GM19372 (cell line): ENCODE measurements around the gene TFB2M.
"Not testable (repeated sequence)": the region's sequence is repeated elsewhere in the genome, so short reads cannot be mapped to it uniquely, and the experiment has no call there.

Experiments used
- ATAC-seq: cut with Tn5 transposase; IDR thresholded peaks from one replicate; pipeline ENCODE4 v1.9.1; 2021; ENCODE audit warnings: mild to moderate bottlenecking, low read depth, moderate library complexity; ENCODE audit not compliant: unreplicated experiment

TFB2M gene

GRCh38 chr1:246583448-246584185 lies 17.6 kb upstream of the TFB2M start:
- no peak for ATAC-seq

GRCh38 chr1:246583056-246583440 lies 17.0 kb upstream of the TFB2M start:
- no peak for ATAC-seq

GRCh38 chr1:246582301-246583055 lies 16.4 kb upstream of the TFB2M start:
- no peak for ATAC-seq

- ATAC-seq = no peak
Measured at GRCh38 chr1:246580497-246581370, 14.7 kb upstream of the TFB2M start.

GRCh38 chr1:246579818-246580217 lies 13.8 kb upstream of the TFB2M start:
- ATAC-seq = no peak

- no peak for ATAC-seq
Measured at GRCh38 chr1:246577720-246578106, 11.7 kb upstream of the TFB2M start.

GRCh38 chr1:246577082-246577719 lies 11.1 kb upstream of the TFB2M start:
- ATAC-seq = no peak

GRCh38 chr1:246576709-246577032 lies 10.6 kb upstream of the TFB2M start:
- ATAC-seq = no peak

- no peak for ATAC-seq
Measured at GRCh38 chr1:246573491-246573890, 7.4 kb upstream of the TFB2M start.

- no peak for ATAC-seq
Measured at GRCh38 chr1:246572785-246573184, 6.7 kb upstream of the TFB2M start.

- no peak for ATAC-seq
Measured at GRCh38 chr1:246571953-246572352, 5.9 kb upstream of the TFB2M start.

- not testable (repeated sequence) for ATAC-seq
Measured at GRCh38 chr1:246571309-246571708, 5.2 kb upstream of the TFB2M start.

- ATAC-seq = no peak
Measured at GRCh38 chr1:246569248-246570238, 3.5 kb upstream of the TFB2M start.

- ATAC-seq = no peak
Measured at GRCh38 chr1:246567646-246568235, 1.7 kb upstream of the TFB2M start.

- ATAC-seq = peak; percentile 21
Measured at GRCh38 chr1:246566813-246567645, 968 bp upstream of the TFB2M start.

- ATAC-seq = no peak
Measured at GRCh38 chr1:246565751-246566127, 322 bp downstream of the TFB2M start.

- no peak for ATAC-seq
Measured at GRCh38 chr1:246564839-246565750, 966 bp downstream of the TFB2M start.
